HCT116 (cell line): ENCODE measurements around the gene RYR3. TPM values are rescaled to one million over a fixed set of nuclear protein-coding genes. Genes with fewer than 3 reads are reported as not detected.

Experiments
- ATAC-seq: fragments of 200-7000 bp; cut with Tn5 transposase; 2 replicates; pipeline ENCODE4 v1.9.1; 2020; ENCODE audit warnings: mild to moderate bottlenecking, moderate library complexity
- BruUV-seq: library from RNA; stranded (reverse); fragments of 400-500 nt; replicated peaks from 2 replicates; lab custom pipeline; 2021; lab: Mats Ljungman, UMichigan
- CTCF ChIA-PET: fragments of 300-600 bp; sonication (Branson Sonifier 250); formaldehyde crosslinking; loops from one replicate; lab custom pipeline; 2021; ENCODE audit warnings: antibody characterized with exemption; lab: Charles Lee
- POLR2A ChIA-PET: fragments of 300-600, 350-600 bp; sonication (Branson Sonifier 250); formaldehyde crosslinking; loops from one replicate; lab custom pipeline; 2021; ENCODE audit warnings: antibody characterized with exemption; lab: Charles Lee
- RAD21 ChIA-PET, 2 experiments: fragments of 300-600 bp; sonication (Branson Sonifier 250); formaldehyde crosslinking; loops; one replicate each; lab custom pipeline; 2023; ENCODE audit warnings: low total read pairs in 2 of 2; ENCODE audit not compliant: uncharacterized antibody in 2 of 2, unreplicated experiment in 2 of 2, low non-redundant PET in 1 of 2; lab: Charles Lee
- DNase-seq: peaks from one replicate; pipeline ENCODE4 v3.0.0-alpha.2; 2010; ENCODE audit warnings: low read depth, low spot score
- H2AFZ ChIP-seq: fragments of 200-600 bp; shearing (Covaris generic), sonication (generic); 2 replicates; pipeline ENCODE4 v1.6.1; 2017; ENCODE audit warnings: low read depth, mixed run types, mixed read lengths, antibody characterized with exemption, low read length; ENCODE audit not compliant: poor library complexity, severe bottlenecking
- H3K27ac ChIP-seq: 2 replicates; pipeline ENCODE4 v1.5.1; 2012; ENCODE audit warnings: low read depth, low read length
- H3K27me3 ChIP-seq: fragments of 200-600 bp; sonication (generic); 2 replicates; pipeline ENCODE4 v1.6.1; 2016; ENCODE audit warnings: mixed run types, low read length, mixed read lengths; ENCODE audit not compliant: insufficient read depth
- H3K36me3 ChIP-seq, 2 experiments: fragments of 200-500 bp in 1 of 2; fragments of 200-600 bp in 1 of 2; sonication (Bioruptor generic) in 1 of 2; sonication (generic) in 1 of 2; 2 replicates each; pipeline versions ENCODE4 v1.5.1 to v1.6.1; 2014 to 2016; ENCODE audit warnings: low read length in 2 of 2, inconsistent platforms in 1 of 2, mixed read lengths in 1 of 2, mixed run types in 1 of 2; ENCODE audit not compliant: insufficient read depth in 2 of 2, control insufficient read depth in 1 of 2
- H3K4me1 ChIP-seq, 2 experiments: fragments of 200-600 bp in 1 of 2; sonication (generic) in 1 of 2; 2 replicates each; pipeline versions ENCODE4 v1.5.1 to v1.6.1; 2012 to 2017; ENCODE audit warnings: low read length in 2 of 2, inconsistent platforms in 1 of 2, mild to moderate bottlenecking in 1 of 2, mixed read lengths in 1 of 2, mixed run types in 1 of 2, moderate library complexity in 1 of 2; ENCODE audit not compliant: insufficient read depth in 2 of 2, control insufficient read depth in 1 of 2
- H3K4me2 ChIP-seq: fragments of 200-600 bp; sonication (generic); 2 replicates; pipeline ENCODE4 v1.6.1; 2017; ENCODE audit warnings: mixed run types, low read length, mixed read lengths
- H3K4me3 ChIP-seq, 2 experiments: fragments of 200-600 bp in 1 of 2; sonication (generic) in 1 of 2; replicated peaks in 1 of 2; 2 replicates each; pipeline ENCODE4 v1.5.1; 2011 to 2016; ENCODE audit warnings: low read length in 2 of 2, control low read depth in 1 of 2, low read depth in 1 of 2, mild to moderate bottlenecking in 1 of 2, mixed read lengths in 1 of 2, mixed run types in 1 of 2
- H3K79me2 ChIP-seq: fragments of 200-600 bp; sonication (generic); 2 replicates; pipeline ENCODE4 v1.6.1; 2017; ENCODE audit warnings: mild to moderate bottlenecking, mixed run types, low read length, moderate library complexity, mixed read lengths; ENCODE audit not compliant: insufficient read depth
- H3K9ac ChIP-seq: fragments of 200-600 bp; sonication (generic); 2 replicates; pipeline ENCODE4 v1.6.1; 2016; ENCODE audit warnings: low read length, mixed read lengths
- H3K9me2 ChIP-seq: fragments of 200-600 bp; sonication (generic), shearing (Covaris generic); 2 replicates; pipeline ENCODE4 v1.6.1; 2017; ENCODE audit warnings: mixed run types, mild to moderate bottlenecking, moderate library complexity; ENCODE audit not compliant: insufficient read depth
- H3K9me3 ChIP-seq, 2 experiments: fragments of 200-500 bp in 1 of 2; fragments of 200-600 bp in 1 of 2; sonication (Bioruptor generic) in 1 of 2; sonication (generic) in 1 of 2; 2 replicates each; pipeline ENCODE4 v1.6.1; 2014 to 2017; ENCODE audit warnings: low read length in 2 of 2, mixed read lengths in 2 of 2, inconsistent platforms in 1 of 2, low read depth in 1 of 2, mild to moderate bottlenecking in 1 of 2, mixed run types in 1 of 2, moderate library complexity in 1 of 2; ENCODE audit not compliant: control insufficient read depth in 1 of 2, insufficient read depth in 1 of 2
- H4K20me1 ChIP-seq: fragments of 200-600 bp; sonication (generic), shearing (Covaris generic); 2 replicates; pipeline ENCODE4 v1.6.1; 2017; ENCODE audit warnings: mixed run types, mild to moderate bottlenecking, moderate library complexity; ENCODE audit not compliant: insufficient read depth
- CBX3 ChIP-seq: IDR thresholded peaks from 2 replicates; pipeline ENCODE4 v1.6.1; 2012; ENCODE audit warnings: low read depth
- CTCF ChIP-seq, 3 experiments: fragments of 200-600 bp in 1 of 3; sonication (generic) in 1 of 3; IDR thresholded peaks in 2 of 3; conservative IDR thresholded peaks in 1 of 3; 2 replicates each; pipeline ENCODE4 v1.5.1; 2012 to 2017; ENCODE audit warnings: low read depth in 2 of 3, low read length in 2 of 3, antibody characterized with exemption in 1 of 3, borderline replicate concordance in 1 of 3, control low read depth in 1 of 3, mild to moderate bottlenecking in 1 of 3, mixed read lengths in 1 of 3, mixed run types in 1 of 3, moderate library complexity in 1 of 3; ENCODE audit not compliant: insufficient read depth in 1 of 3
- EGR1 ChIP-seq: IDR thresholded peaks from 2 replicates; pipeline ENCODE4 v1.6.1; 2012; ENCODE audit warnings: low read depth
- ELF1 ChIP-seq: IDR thresholded peaks from 2 replicates; pipeline ENCODE4 v1.6.1; 2012; ENCODE audit warnings: low read depth, borderline replicate concordance
- EZH2 ChIP-seq: fragments of 200-600 bp; sonication (generic); IDR thresholded peaks from 2 replicates; pipeline ENCODE4 v1.6.1; 2017; ENCODE audit warnings: antibody characterized with exemption, mixed run types
- EZH2phosphoT487 ChIP-seq: fragments of 200-600 bp; IDR thresholded peaks from 2 replicates; pipeline ENCODE4 v1.6.1; 2018; ENCODE audit warnings: antibody characterized with exemption, borderline replicate concordance
- FOSL1 ChIP-seq: IDR thresholded peaks from 2 replicates; pipeline ENCODE4 v1.6.1; 2012; ENCODE audit warnings: low read depth
- JUND ChIP-seq: IDR thresholded peaks from 2 replicates; pipeline ENCODE4 v1.6.1; 2012
- MAX ChIP-seq: IDR thresholded peaks from 2 replicates; pipeline ENCODE4 v1.6.1; 2012
- POLR2A ChIP-seq: IDR thresholded peaks from 2 replicates; pipeline ENCODE4 v1.7.0; 2011; ENCODE audit warnings: borderline replicate concordance; ENCODE audit not compliant: insufficient read depth, insufficient read length; ENCODE audit errors: extremely low read depth
- POLR2AphosphoS5 ChIP-seq: IDR thresholded peaks from 2 replicates; pipeline ENCODE4 v1.6.1; 2011; ENCODE audit warnings: mild to moderate bottlenecking, low read depth, low read length, moderate library complexity
- RAD21 ChIP-seq: IDR thresholded peaks from 2 replicates; pipeline ENCODE4 v1.6.1; 2012; ENCODE audit warnings: low read depth, mild to moderate bottlenecking
- REST ChIP-seq: IDR thresholded peaks from 2 replicates; pipeline ENCODE4 v1.6.1; 2012; ENCODE audit warnings: low read depth
- SIN3A ChIP-seq: IDR thresholded peaks from 2 replicates; pipeline ENCODE4 v1.6.1; 2012; ENCODE audit warnings: low read depth
- SP1 ChIP-seq: IDR thresholded peaks from 2 replicates; pipeline ENCODE4 v1.6.1; 2012; ENCODE audit warnings: low read depth
- SRF ChIP-seq: IDR thresholded peaks from 2 replicates; pipeline ENCODE4 v1.6.1; 2012; ENCODE audit warnings: low read depth
- YY1 ChIP-seq: IDR thresholded peaks from 2 replicates; pipeline ENCODE4 v1.6.1; 2011; ENCODE audit warnings: low read length, low read depth, moderate library complexity, mild to moderate bottlenecking; ENCODE audit not compliant: insufficient replicate concordance; ENCODE audit errors: extremely low read depth
- ZBTB33 ChIP-seq: IDR thresholded peaks from 2 replicates; pipeline ENCODE4 v1.6.1; 2011; ENCODE audit warnings: mild to moderate bottlenecking, low read length, moderate library complexity; ENCODE audit not compliant: insufficient replicate concordance; ENCODE audit errors: extremely low read depth
- ZFX ChIP-seq: fragments of 450-650 bp; IDR thresholded peaks from 2 replicates; pipeline ENCODE4 v1.6.1; 2017
- ZNF274 ChIP-seq: fragments of 200-500 bp; sonication (Bioruptor generic); IDR thresholded peaks from 2 replicates; pipeline ENCODE4 v1.6.1; 2014; ENCODE audit warnings: mild to moderate bottlenecking, low read depth, low read length, inconsistent platforms
- intact Hi-C: fragments of 100-400 bp; cut with micrococcal nuclease; formaldehyde crosslinking; loops from 2 replicates; pipeline ENCODE4 v1.10.0; 2022
- total RNA-seq: library from RNA; stranded (reverse); gene quantifications from one replicate; pipeline ENCODE4 v1.2.1, GENCODE V29; 2021; ENCODE audit not compliant: unreplicated experiment

RYR3 gene
- total RNA-seq, 1 experiment from 2014 or later: not detected

GRCh38 chr15:33629647-33630046 is 318.9 kb downstream of the RYR3 start (continued):
- TF ChIP-seq REST (no peak), EGR1 (no peak), JUND (no peak), ELF1 (no peak), SRF (no peak), CBX3 (no peak), EZH2phosphoT487 (no peak), POLR2A (no peak), ZFX (no peak)

- RAD21 ChIA-PET: no interaction called here
- no peak for TF ChIP-seq MAX
- TF ChIP-seq FOSL1: no peak
- no peak for TF ChIP-seq SIN3A
- TF ChIP-seq ZBTB33: no peak
- no peak for TF ChIP-seq YY1
- no peak for TF ChIP-seq CTCF (IDR thresholded peaks at IDR 0.05 in 2 of 3, conservative IDR thresholded peaks at IDR 0.05 in 1 of 3; ENCODE audit: borderline replicate concordance in 1 of 3, insufficient read depth in 1 of 3, low read depth in 2 of 3, low read length in 2 of 3)
- TF ChIP-seq SRF: no peak
- TF ChIP-seq EZH2phosphoT487: no peak
- no peak for TF ChIP-seq POLR2AphosphoS5
- TF ChIP-seq RAD21: no peak
- TF ChIP-seq EZH2: no peak
- TF ChIP-seq CBX3: no peak
- TF ChIP-seq ELF1: no peak
- TF ChIP-seq ZNF274: no peak
- no peak for TF ChIP-seq SP1
- TF ChIP-seq, all 23 proteins: peak for 0
- POLR2A ChIA-PET: no interaction called here
- H3K79me2 ChIP-seq: no peaks in the 10 kb centered on the region
- H3K9me2 ChIP-seq: no peaks in the 10 kb centered on the region
- H3K27me3 ChIP-seq: peaks cover 96% of the 10 kb centered on the region
- CTCF ChIA-PET: no interaction called here
- DNase-seq (no peak), ATAC-seq (no peak)
- H3K36me3 ChIP-seq: no peaks in the 10 kb centered on the region
- H3K27ac ChIP-seq: no peak overlapping the region
- no peaks in the 10 kb centered on the region for H3K9me3 ChIP-seq
- H3K4me2 ChIP-seq: no peak overlapping the region
- H3K4me1 ChIP-seq: no peaks in the 10 kb centered on the region
- no peak overlapping the region for H3K9ac ChIP-seq
- intact Hi-C loops: no loop called here
- no TSS peak for BruUV-seq
- H4K20me1 ChIP-seq: no peaks in the 10 kb centered on the region
- no peak overlapping the region for H2AFZ ChIP-seq
- H3K4me3 ChIP-seq: no peak overlapping the region
Measured at GRCh38 chr15:33636234-33636633, 325.5 kb downstream of the RYR3 start.
